Stimulated activated naive CD4-positive, alpha-beta T cell (primary cell): ENCODE results near the gene RYR3.

Source experiments
- DNase-seq, 6 experiments: peaks; one replicate each; lab custom pipeline; 2025; lab: John Stamatoyannopoulos, UW

Gene RYR3

DNA sequence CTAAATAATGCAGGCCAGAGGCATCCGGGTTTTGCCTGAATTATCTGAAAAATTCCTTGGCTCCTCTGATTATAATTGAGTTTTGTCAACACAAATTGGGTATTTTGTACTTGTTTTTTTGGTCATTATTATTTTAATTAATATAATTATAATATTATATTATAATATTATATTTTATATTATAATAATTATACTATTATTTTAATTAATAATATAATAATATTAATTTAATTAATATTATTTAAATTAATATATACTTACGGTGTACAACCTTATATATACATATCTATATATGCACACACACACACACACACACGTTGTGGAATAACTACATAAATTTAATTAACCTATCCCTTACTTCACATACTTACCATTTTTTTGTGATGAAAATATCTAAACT lies 73.5 kb downstream of the RYR3 start:
- no peak for DNase-seq

DNA sequence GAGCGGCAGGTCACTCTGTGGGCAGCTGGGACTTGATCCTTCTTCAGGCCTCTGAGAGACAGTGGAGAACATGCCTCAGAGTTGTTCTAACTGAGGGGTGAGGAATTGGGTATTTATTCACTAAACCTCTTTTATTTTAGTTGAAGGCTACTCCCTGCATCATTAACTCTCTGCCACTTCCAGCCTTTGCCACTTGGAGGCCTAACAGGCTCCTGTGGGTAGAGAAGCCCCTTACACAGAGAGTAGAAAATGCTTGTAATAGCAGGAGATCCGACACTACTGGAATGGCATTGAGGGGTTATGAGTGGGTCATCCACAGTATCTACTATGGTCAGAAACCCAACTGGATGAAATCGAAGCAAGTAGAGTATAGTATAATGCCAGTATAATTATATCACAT lies 81.7 kb downstream of the RYR3 start:
- DNase-seq: no peak

- no peak for DNase-seq
Measured at GRCh38 chr15:33393546-33393945, 82.8 kb downstream of the RYR3 start.

DNA sequence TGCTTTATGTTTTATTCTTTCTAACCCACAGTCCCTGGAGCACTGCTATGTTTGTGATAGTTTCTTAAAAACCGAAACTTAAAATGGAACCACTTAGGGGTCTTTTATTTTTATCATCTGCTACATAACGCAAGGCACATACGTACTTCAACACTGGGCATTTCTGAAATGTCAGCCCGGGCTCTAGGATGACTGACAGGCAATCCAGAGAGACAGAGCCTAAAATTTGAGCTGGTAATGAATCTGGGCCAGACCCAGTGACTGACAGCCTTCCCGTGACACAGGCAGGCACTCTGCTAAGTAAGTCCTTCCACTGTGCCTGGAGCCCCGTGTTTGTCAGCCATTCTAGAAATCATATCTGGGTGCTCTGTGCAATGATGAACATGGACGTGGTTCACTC lies 84.6 kb downstream of the RYR3 start:
- no peak for DNase-seq

DNA sequence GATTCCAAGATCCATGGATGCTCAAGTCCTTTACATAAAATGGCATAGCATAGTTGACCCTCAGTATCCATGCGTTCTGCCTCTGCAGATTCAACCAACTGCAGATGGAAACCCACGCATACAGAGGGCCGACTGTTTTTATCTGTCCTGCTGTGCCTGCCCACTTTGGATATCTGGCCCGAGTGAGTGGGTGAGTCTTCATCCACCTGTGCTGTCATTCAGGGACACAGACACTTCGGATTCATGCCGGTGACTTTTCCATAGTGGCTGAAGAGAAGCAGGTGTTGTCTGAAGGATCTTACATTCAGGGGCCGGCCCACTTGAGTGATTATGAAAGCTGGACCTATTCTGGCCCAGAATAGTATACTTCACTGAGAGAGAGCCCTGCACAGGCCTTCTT lies 85.1 kb downstream of the RYR3 start:
- no peak for DNase-seq

DNA sequence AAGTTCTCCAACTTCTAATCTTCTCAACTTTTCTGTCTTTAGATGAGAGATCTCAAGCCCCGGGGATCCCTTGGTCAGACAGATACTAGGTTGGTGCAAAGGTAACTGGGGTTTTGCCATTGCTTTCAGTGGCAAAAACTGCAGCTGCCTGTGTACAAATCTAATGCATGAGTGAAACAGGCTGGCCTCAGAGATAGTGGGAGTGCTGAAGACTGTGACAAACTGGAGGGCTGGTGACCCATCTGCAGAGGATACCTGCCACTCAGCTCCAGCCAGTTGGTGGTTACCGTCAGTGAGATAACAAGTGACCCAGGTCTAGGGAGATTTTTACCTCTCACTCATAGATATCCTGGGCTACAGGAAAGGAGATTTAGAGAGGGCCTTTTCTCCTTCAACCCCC lies 85.7 kb downstream of the RYR3 start:
- DNase-seq: no peak

- no peak for DNase-seq
Measured at GRCh38 chr15:33398555-33398954, 87.8 kb downstream of the RYR3 start.

- no peak for DNase-seq
Measured at GRCh38 chr15:33400941-33401340, 90.2 kb downstream of the RYR3 start.

DNA sequence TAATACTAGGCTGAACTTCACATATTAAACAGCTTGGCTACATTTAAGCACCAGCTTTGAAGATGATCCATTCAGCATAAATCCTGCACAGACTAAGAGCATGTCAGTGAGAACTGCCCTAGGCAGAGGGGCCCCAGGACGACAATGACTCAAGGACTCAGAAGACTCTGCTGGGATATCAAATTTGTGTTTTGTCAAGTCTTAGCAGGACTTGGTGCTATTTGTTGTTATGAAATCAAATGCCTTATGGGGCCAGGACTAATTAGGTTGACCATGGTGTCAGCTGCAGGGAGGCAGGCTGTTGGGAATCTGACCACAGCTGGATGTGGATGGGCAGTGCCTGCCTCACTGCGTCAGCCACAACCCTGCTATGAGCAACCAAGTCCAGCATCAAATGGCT lies 91.8 kb downstream of the RYR3 start:
- DNase-seq: no peak

GRCh38 chr15:33405096-33405495 lies 94.3 kb downstream of the RYR3 start:
- DNase-seq: no peak

- no peak for DNase-seq
Measured at GRCh38 chr15:33411596-33412540, 101.1 kb downstream of the RYR3 start.

DNA sequence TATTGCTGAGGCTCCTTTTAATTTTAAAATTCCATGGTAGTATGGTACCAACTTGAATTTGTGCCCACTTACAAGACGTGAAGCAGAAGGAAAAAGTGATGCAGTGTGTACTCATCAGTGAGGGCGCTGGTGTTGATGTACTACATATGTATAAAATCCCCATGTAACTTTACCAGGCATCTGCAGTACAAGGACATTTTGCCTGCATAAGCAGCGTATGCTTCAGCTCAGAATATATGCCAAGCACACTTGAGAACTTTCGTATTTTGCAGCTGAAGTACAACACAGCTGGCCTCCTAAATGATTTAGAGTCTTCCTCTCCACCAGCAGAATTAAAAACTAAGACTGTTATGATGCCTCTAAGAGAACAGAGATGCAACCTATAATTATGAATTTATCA lies 108.9 kb downstream of the RYR3 start:
- no peak for DNase-seq

DNA sequence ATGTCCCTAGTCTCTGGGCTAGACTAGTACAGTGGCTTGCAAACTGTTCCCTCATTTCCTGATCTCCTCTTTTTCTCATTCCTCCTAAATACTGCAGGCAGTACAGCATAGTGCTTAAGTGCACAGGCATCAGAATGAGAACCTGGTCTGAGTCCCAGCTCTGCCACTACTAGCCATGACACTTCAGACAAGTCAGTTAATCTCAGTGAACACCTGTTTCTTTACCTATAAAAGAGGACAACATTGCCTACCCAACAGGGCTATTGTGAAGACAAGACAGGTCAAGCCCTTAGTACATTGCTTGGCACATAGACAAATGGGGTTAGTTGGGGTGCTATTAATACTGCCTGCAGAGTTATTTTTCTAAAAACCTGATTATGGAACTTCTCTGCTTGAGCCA lies 113.3 kb downstream of the RYR3 start:
- DNase-seq: no peak

GRCh38 chr15:33425142-33425541 lies 114.4 kb downstream of the RYR3 start:
- DNase-seq: no peak

DNA sequence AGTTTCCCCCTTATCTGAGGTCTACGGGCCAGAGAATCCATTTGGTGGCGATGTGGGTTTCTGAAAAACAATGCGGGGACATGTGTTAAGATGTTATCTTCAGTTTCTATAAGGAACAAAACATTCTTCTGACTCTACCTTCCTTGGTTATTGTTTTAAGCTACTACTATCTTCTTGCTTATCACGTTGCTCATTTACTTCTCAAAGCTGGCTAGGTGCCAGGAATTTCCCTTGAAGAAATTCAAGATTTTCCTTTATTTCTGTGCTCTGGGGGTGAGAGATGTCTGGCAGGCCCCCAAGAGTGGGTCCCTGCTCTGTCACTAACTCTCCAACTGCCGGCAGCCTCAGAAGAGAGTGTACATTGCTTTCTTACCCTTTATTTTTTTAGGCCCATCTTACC lies 119.8 kb downstream of the RYR3 start:
- DNase-seq: no peak

DNA sequence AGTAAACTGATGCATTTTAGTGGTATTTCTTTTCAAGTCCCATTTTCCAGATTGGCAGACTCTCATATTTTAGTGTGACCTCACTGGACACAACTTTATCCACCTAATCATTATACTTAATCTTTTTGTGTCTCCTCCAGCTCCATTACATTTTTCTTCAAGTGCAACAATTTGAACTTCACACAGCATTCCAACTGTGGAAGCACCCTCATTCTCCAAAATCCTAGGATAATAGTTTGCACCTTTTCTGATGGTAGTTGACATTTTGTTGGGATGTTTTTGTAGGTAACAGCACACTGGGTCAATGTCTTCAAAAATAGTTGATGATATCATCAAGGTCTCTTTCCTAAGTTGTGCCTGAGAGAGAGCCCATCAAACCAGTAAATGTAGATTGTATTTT lies 123.1 kb downstream of the RYR3 start:
- DNase-seq: no peak

DNA sequence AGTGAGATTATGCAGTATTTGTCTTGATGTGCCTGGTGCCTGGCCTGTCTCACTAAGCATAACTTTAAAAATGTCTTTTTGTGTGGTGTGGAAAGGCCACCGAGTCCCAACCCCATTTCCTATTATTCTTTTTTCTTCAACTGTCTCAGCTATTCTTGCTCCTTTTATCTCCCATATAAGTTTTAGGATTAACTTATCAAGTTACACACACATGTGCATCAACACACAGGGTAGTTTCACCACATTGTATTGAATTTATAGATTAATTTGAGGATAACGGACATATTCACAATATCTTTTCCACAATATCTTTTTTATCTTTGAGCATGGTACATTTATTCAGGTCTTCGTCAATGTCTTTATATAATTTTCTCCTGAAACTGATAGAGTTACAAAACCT lies 127.6 kb downstream of the RYR3 start:
- DNase-seq: no peak

- no peak for DNase-seq
Measured at GRCh38 chr15:33440900-33441299, 130.1 kb downstream of the RYR3 start.

- no peak for DNase-seq
Measured at GRCh38 chr15:33442449-33442848, 131.7 kb downstream of the RYR3 start.

GRCh38 chr15:33443708-33444107 lies 132.9 kb downstream of the RYR3 start:
- DNase-seq: no peak

GRCh38 chr15:33445984-33446383 lies 135.2 kb downstream of the RYR3 start:
- DNase-seq: no peak

DNA sequence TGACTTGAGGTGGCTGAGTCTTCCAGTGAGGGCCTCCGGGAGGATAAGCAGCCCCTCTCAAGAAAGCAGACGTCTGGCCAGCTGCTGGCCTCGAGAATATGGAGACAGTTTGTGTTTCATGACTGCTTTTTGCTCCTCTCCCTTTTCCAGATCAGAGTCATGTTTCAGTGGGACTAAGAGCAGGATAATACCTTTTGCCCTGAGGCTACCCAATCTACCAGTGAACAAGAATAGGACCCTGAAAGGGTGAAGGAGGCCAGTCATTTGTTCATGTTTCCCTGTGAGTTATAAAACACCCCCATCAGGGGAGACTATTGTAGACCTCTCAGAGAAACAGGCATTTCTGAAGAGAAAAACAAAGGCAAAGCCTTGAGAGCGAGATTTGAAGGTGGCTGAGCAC lies 137.4 kb downstream of the RYR3 start:
- DNase-seq: no peak

DNA sequence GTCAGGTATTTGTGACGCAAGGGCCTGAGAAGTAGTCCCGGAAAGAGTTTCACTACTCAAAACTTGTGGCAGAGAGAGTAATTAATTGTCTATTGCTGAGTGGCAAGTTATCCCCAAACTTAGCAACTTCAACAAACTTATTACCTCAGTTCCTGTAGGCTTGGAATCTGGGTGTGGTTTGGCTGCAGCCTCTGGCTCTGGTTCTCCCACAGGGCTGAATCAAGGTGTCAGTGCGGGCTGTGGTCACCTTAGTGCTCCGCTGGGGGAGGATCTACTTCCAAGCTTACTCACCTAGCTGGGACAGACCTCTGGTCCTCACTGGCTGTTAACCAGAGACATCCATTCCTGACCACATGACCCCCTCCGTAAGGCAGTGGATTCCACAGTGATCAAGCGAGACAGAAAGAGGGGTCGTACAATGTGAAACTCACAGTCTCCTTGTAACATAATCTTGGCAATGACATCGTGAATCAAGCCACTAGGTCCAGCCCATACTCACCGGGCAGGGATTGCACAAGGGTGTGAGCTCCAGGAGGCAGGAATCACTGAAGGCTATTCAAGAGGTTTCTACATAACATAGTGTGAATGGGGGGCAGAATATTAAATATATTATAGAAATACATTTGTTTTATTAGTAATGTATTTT lies 138.3 kb downstream of the RYR3 start:
- DNase-seq: no peak

DNA sequence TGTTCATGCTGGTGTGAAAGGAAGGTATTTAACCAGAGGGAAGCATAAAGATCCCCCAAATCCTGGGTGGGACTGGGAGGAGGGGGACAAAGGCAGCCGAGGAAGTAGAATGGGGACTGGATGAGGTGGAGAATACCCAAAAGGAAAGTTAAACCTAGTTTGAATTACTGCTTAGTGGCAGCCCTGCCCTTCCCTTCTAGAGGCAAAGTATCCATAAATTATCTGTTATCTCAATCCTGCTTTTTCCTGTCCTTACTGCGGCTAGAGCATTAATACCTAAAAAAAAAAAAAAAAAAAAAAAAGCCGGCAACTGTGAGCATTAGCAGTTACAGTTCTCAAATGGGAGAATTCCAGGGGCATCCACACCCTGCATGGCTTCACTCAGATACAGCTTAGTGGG lies 139.0 kb downstream of the RYR3 start:
- no peak for DNase-seq
